Adrenal gland (tissue), 12 donors: Measurements from ENCODE around the gene ANAPC16. TPM values are rescaled to one million over a fixed set of nuclear protein-coding genes. Genes with fewer than 3 reads are reported as not detected.
"Not testable (repeated sequence)": the region's sequence is repeated elsewhere in the genome, so short reads cannot be mapped to it uniquely, and the experiment has no call there.

Source experiments
- DNase-seq, 7 donors: peaks; one replicate each; pipeline ENCODE4 v3.0.0-alpha.2; 2019 to 2020
- H3K27ac ChIP-seq, 5 donors: fragments of 200-600 bp; sonication (generic) in 4 of 5; 1 replicate in 3 of 5; 2 replicates in 2 of 5; pipeline versions ENCODE4 v1.5.1 to v1.8.0; 2016 to 2020; ENCODE audit warnings: mild to moderate bottlenecking in 1 of 5
- H3K27me3 ChIP-seq: fragments of 200-600 bp; 2 replicates; pipeline ENCODE4 v1.8.0; 2021
- H3K36me3 ChIP-seq, 2 donors: fragments of 200-600 bp; replicated peaks in 1 of 2; 1 replicate in 1 of 2; 2 replicates in 1 of 2; pipeline versions ENCODE4 v1.5.1 to v1.8.0; 2018 to 2022
- H3K4me1 ChIP-seq, 2 donors: fragments of 200-600 bp; replicated peaks in 1 of 2; 1 replicate in 1 of 2; 2 replicates in 1 of 2; pipeline versions ENCODE4 v1.5.1 to v1.8.0; 2018 to 2021
- H3K4me3 ChIP-seq, 4 donors: fragments of 200-600 bp; sonication (generic) in 3 of 4; one replicate each; pipeline ENCODE4 v1.5.1; 2016 to 2018
- H3K9me3 ChIP-seq, 3 donors: fragments of 200-600 bp; sonication (generic) in 1 of 3; replicated peaks in 1 of 3; 1 replicate in 2 of 3; 2 replicates in 1 of 3; pipeline versions ENCODE4 v1.5.1 to v1.8.0; 2016 to 2021
- POLR2A ChIP-seq, 2 donors: fragments of 450-650 bp; IDR thresholded peaks; one replicate each; pipeline ENCODE4 v1.6.1; 2017; ENCODE audit warnings: antibody characterized with exemption in 2 of 2, mild to moderate bottlenecking in 2 of 2, moderate library complexity in 1 of 2
- WGBS, 4 donors: extraction: QIAGEN DNeasy Blood & Tissue Kit in 2 of 4; methylation state at CpG; one replicate each; pipeline versions ENCODE4 v1.1.5 to v1.1.7; 2013 to 2017; 5-methylcytosine and 5-hydroxymethylcytosine counted together
- intact Hi-C, 2 donors: fragments of 100-400 bp; cut with DNase I; formaldehyde crosslinking; loops; one replicate each; pipeline versions ENCODE4 v1.14.1 to v1.15.0; 2022 to 2023
- polyA plus RNA-seq, 3 donors: library from polyadenylated mRNA; stranded (reverse); fragments of 200-250 nt in 2 of 3; fragments of 350-450 nt in 1 of 3; fragmentation: Illumina TruSeq in 1 of 3; extraction: RNeasy Lipid Tissue Mini Kit (QIAGEN cat#74804) in 1 of 3; gene quantifications; one replicate each; pipeline ENCODE4 v1.2.3, GENCODE V29; 2013 to 2014
- total RNA-seq, 9 donors: library from RNA; depleted of rRNA in 4 of 9; stranded (reverse); fragments of >200 nt in 4 of 9; fragments of 120-200 nt in 1 of 9; fragmentation: NEBNext Ultra II Directional in 1 of 9; extraction: Animal tissue kit (Norgen Biotek cat#: 25700) in 1 of 9; gene quantifications; one replicate each; pipeline versions ENCODE4 v1.1.0 to v1.2.4, GENCODE V29; 2013 to 2023
- TF ChIP-seq, protein P1 (sequence below), 6 experiments: fragments of 450-650 bp in 4 of 6; fragments of 200-600 bp in 2 of 6; sonication (generic) in 1 of 6; IDR thresholded peaks; 1 replicate in 5 of 6; 2 replicates in 1 of 6; pipeline versions ENCODE4 v1.5.1 to v1.8.0; 2016 to 2021; ENCODE audit warnings: antibody characterized with exemption in 6 of 6, mild to moderate bottlenecking in 2 of 6, moderate library complexity in 1 of 6
- donor health status: healthy with polysubstance abuse.
- donor health status: Bipolar disorder and iron deficiency.
- donor health status: DM: yes; HTN: yes; CAD: no.
- donor health status: DM: no; HTN: no; CAD: no.
- donor health status: DM: no; HTN: no; CAD: no.
- donor health status: DM: yes; HTN: yes; CAD: no.

The ANAPC16 gene
- total and polyA plus RNA-seq, 12 donors, result 69.1 to 186 (median 139) TPM

DNA sequence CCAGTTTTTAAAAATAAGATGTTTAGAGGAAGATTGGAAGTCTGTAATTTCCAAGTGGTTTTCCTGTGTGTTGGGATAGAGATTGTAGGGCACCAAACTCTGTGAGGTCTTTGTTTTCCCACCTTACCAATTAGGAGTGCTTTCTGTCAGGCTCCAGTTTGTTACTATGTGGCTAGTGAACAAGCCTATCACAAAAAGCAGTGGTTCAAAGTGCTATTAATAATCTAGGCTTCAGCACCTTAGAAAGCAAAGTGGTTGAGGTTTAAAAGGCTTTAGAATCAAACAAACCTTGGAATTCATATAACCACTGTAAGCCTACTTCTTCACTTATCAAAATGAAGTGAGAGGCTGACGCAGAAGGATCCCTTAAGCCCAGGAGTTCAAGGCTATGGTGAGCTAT lies 11.1 kb upstream of the ANAPC16 start:
- Histone ChIP-seq H3K27ac (no peak overlapping the region), H3K36me3 (peaks cover 0 to 74% of the 10 kb centered on the region in 2 donors), H3K27me3 (no peaks in the 10 kb centered on the region), H3K9me3 (no peaks in the 10 kb centered on the region), H3K4me3 (no peak overlapping the region), H3K4me1 (no peaks in the 10 kb centered on the region)
- WGBS, 4 donors, result 53 to 64% (median 59%) methylated on average over 1 of the region's 1 CpG
- intact Hi-C loops, result no loop called here
- TF ChIP-seq, protein P1, sequence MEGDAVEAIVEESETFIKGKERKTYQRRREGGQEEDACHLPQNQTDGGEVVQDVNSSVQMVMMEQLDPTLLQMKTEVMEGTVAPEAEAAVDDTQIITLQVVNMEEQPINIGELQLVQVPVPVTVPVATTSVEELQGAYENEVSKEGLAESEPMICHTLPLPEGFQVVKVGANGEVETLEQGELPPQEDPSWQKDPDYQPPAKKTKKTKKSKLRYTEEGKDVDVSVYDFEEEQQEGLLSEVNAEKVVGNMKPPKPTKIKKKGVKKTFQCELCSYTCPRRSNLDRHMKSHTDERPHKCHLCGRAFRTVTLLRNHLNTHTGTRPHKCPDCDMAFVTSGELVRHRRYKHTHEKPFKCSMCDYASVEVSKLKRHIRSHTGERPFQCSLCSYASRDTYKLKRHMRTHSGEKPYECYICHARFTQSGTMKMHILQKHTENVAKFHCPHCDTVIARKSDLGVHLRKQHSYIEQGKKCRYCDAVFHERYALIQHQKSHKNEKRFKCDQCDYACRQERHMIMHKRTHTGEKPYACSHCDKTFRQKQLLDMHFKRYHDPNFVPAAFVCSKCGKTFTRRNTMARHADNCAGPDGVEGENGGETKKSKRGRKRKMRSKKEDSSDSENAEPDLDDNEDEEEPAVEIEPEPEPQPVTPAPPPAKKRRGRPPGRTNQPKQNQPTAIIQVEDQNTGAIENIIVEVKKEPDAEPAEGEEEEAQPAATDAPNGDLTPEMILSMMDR (IDR thresholded peaks at IDR 0.05), result no peak
- no peak for TF ChIP-seq POLR2A (IDR thresholded peaks at IDR 0.05)
- DNase-seq, result peak in 1 of 7 donors; percentile 50

DNA sequence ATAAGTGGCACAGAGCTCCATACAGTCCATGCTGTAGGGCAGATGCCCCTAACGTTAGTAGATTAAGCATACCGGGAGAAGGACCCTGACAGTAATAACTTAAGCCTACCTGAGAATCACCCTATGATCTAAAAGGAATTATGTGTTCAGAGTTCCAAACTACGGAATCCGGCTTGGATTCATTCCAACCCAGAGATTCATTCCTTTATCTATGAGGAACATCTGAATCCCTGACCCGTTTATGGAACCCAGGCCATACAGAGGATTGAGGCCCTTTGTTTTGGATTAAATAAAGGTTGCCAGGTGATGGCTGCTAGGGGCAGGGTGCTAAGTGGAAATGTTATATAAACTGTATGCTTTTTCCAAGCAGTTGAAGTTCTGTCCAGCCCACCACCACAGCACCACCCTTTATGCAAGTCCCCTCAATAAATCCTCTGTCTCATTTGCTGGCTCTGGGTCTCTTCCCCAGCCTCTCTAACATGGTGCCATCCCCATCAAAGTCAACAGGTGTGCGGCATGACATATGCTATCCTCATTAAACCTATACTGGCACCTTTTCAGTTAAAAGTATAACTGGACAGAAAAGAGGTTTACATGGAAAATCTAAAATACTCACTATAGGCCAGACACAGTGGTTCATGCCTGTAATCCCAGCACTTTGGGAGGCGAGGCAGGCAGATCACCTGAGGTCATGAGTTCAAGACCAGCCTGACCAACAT lies 9.1 kb upstream of the ANAPC16 start:
- H3K27me3 ChIP-seq, result no peaks in the 10 kb centered on the region
- H3K9me3 ChIP-seq, result no peaks in the 10 kb centered on the region
- intact Hi-C loops, result no loop called here
- peaks cover 0 to 8% of the 10 kb centered on the region in 2 donors for H3K4me1 ChIP-seq
- TF ChIP-seq POLR2A (IDR thresholded peaks at IDR 0.05), result no peak
- TF ChIP-seq, protein P1 (IDR thresholded peaks at IDR 0.05), result no peak
- no peak overlapping the region for H3K27ac ChIP-seq
- peaks cover 0 to 76% of the 10 kb centered on the region in 2 donors for H3K36me3 ChIP-seq
- peak in 1 of 7 donors; percentile 23 for DNase-seq
- no peak overlapping the region for H3K4me3 ChIP-seq
- 82 to 92% (median 83%) methylated on average over 7 of the region's 7 CpGs for WGBS, 4 donors

DNA sequence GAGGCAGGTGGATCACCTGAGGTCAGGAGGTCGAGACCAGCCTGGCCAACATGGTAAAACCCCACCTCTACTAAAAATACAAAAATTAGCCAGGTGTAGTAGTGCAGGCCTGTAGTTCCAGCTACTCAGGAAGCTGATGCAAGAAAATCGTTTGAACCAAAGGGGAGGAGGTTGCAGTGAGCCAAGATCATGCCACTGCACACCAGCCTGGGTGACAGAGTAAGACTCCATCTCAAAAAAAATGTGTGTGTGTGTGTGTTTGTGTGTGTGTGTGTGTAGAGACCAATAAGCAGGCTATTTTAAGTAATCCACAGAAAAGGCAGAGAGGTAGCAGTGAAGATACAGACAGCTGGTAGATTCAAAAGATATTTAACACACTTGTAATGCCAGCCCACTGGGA lies 7.3 kb upstream of the ANAPC16 start:
- H3K9me3 ChIP-seq, intact Hi-C loops, DNase-seq, H3K4me3 ChIP-seq, H3K27ac ChIP-seq, H3K27me3 ChIP-seq: not testable (repeated sequence)
- 66 to 88% (median 73%) methylated on average over 2 of the region's 2 CpGs for WGBS, 4 donors
- Histone ChIP-seq H3K4me1 (peaks cover 0 to 15% of the 10 kb centered on the region in 2 donors), H3K36me3 (peaks cover 0 to 58% of the 10 kb centered on the region in 2 donors)

DNA sequence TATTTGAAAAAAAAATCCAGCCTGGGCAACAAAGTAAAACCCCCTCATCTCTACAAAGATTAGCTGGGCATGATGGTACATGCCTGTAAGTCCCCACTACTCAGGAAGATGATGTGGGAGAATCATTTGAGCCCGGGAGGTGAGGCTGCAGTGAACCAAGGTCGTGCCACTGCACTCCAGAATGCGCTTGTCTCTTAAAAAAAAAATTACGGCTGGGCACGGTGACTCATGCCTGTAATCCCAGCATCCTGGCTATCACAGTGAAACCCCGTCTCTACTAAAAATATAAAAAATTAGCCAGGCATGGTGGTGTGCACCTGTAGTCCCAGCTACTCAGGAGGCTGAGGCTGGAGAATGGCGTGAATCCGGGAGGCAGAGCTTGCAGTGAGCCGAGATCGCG lies 4.4 kb upstream of the ANAPC16 start:
- H3K4me1 ChIP-seq, result peaks cover 6 to 32% of the 10 kb centered on the region in 2 donors
- DNase-seq, result peak in 6 of 7 donors; percentile 54 to 71 (median 60)
- H3K4me3 ChIP-seq, H3K9me3 ChIP-seq, intact Hi-C loops, H3K27me3 ChIP-seq: not testable (repeated sequence)
- H3K36me3 ChIP-seq, result peaks cover 0 to 37% of the 10 kb centered on the region in 2 donors
- WGBS, 4 donors, result 55 to 69% (median 62%) methylated on average over 10 to 11 of the region's 11 CpGs
- H3K27ac ChIP-seq, result peak overlapping the region in 1 of 5 donors; percentile 13

DNA sequence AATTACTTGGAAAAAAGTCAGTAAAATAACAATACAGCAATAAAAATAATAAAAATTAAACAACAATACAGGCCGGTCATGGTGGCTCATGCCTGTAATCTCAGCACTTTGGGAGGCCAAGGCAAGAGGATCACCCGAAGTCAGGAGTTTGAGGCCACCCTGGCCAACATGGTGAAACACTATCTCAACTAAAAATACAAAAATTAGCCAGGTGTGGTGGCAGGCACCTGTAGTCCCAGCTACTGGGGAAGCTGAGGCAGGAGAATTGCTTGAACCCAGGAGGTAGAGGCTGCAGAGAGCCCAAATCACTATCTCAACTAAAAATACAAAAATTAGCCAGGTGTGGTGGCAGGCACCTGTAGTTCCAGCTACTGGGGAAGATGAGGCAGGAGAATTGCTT lies 4.0 kb upstream of the ANAPC16 start:
- H3K4me3 ChIP-seq, intact Hi-C loops, DNase-seq, H3K27me3 ChIP-seq, H3K9me3 ChIP-seq: not testable (repeated sequence)
- H3K36me3 ChIP-seq, result peaks cover 0 to 32% of the 10 kb centered on the region in 2 donors
- H3K4me1 ChIP-seq, result peaks cover 6 to 36% of the 10 kb centered on the region in 2 donors
- peak overlapping the region in 1 of 5 donors; percentile 13 for H3K27ac ChIP-seq
- 83 to 86% (median 83%) methylated on average over 2 of the region's 2 CpGs for WGBS, 4 donors

DNA sequence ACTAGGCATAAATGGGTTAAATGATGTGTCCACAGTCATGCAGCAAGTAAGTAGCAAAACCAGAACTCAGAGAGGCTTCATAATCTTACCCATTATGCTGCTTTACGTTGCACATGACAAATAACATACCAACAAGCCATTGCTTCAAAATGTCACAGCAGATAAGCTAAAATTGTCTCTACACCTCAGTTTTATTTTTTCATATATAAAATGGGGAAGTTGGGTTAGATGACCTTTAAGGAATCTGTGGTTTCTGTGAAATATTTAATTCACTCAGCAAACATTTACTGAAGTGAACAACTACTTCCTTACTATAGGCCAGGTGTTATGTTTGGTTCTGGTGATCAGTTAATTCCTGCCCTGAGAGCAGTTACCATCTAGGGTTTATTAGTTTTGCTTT lies 2.5 kb downstream of the ANAPC16 start:
- TF ChIP-seq, protein P1 (IDR thresholded peaks at IDR 0.05), result no peak
- TF ChIP-seq POLR2A (IDR thresholded peaks at IDR 0.05), result no peak
- peak overlapping the region in 4 of 5 donors; percentile 35 to 100 (median 75) for H3K27ac ChIP-seq
- DNase-seq, result no peak
- H3K4me3 ChIP-seq, result peak overlapping the region in 1 of 4 donors; percentile 6
- peaks cover 28 to 65% of the 10 kb centered on the region in 2 donors for H3K4me1 ChIP-seq
- H3K9me3 ChIP-seq, result no peaks in the 10 kb centered on the region
- WGBS, 4 donors, result 0 to 28% (median 13%) methylated on average over 1 of the region's 1 CpG
- H3K36me3 ChIP-seq, result peaks cover 0 to 18% of the 10 kb centered on the region in 2 donors
- intact Hi-C loops, result no loop called here
- H3K27me3 ChIP-seq, result no peaks in the 10 kb centered on the region
